COLO668 (cell line): ENCODE data around the gene UMAD1.
A peak's percentile ranks its signal among the peaks of the same experiment; 100 is the strongest.

Source experiments
- DNase-seq: peaks from one replicate; lab custom pipeline; 2025; ENCODE audit not compliant: unreplicated experiment; lab: John Stamatoyannopoulos, UW

UMAD1 gene

DNA sequence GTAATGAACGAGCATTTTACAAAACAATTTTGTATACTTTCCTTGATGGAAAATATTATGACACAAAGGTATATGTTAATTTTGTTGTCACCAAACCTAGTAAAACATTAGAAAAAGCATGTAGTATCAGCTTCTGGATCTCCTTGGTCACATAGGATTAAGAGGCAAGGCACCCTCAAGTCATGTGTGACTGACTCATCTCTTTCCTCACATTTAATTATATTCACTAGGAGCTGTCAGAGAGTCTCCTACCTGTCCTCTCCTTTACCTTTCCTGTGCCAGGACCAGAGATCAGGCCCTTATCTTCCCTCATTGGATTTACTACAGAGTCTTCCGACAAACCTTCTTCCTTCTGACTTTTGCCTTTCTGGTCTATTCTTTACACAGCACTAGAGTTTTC, 189.1 kb downstream of the UMAD1 start:
- DNase-seq, result no peak

DNA sequence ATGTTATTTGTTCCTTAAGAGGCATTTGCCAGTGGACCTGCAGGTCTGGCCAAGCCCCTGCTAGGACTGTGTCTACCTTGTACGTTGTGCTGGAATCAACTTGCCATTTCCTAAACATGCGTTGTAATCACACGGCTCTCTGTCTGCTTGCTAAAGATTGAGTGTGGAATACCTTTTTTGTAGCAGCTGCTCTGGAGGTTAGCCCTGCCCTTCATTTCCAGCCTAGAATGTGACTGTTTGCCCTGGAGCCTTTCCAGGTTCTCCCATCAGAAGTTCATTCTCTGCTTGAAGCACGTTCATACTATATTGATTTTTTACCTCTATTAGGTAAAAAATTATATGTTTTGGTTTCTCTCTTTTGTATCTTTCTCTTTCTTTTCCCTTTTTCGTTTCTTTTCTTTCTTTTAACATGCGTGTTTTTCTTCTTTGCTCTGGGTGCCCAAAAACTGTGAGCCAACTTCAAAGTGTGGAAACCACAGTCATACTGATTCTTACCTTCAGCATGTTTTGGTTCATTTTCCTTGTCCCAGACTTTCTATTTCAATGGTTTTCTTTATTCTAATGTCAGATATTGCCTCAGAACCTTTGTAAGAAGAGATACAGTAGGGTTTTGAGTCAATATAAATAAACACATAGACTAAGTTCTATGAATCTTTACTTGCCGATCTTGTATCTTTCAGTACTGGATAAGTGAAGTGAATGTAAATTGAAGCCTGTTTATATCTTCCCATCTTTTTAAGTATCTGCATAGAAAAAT, 189.7 kb downstream of the UMAD1 start:
- no peak for DNase-seq

DNA sequence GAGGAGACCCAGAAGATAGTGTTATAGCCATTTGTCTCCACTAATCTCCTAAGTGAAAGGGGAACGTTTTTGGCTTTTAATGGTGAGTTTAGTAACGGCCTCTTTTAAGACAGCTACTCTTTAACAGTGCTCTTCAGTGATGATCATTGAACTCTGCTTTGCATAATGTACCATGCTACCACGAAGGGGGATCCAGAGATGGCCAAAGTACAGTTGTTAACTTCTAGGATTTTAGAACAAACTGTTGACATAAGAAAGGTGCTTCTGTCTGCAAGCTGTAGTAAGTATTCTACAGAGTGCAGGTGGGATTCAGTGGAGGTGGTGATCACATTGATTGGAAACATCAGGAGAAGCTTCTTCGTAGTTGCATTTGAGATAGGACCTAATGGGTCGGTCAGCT, 192.0 kb downstream of the UMAD1 start:
- no peak for DNase-seq

- no peak for DNase-seq
Observed at GRCh38 chr7:7834761-7835160, 194.2 kb downstream of the UMAD1 start.

- no peak for DNase-seq
Observed at GRCh38 chr7:7841027-7841426, 200.5 kb downstream of the UMAD1 start.

GRCh38 chr7:7843240-7843639, 202.7 kb downstream of the UMAD1 start:
- no peak for DNase-seq

- no peak for DNase-seq
Observed at GRCh38 chr7:7843972-7844371, 203.4 kb downstream of the UMAD1 start.

DNA sequence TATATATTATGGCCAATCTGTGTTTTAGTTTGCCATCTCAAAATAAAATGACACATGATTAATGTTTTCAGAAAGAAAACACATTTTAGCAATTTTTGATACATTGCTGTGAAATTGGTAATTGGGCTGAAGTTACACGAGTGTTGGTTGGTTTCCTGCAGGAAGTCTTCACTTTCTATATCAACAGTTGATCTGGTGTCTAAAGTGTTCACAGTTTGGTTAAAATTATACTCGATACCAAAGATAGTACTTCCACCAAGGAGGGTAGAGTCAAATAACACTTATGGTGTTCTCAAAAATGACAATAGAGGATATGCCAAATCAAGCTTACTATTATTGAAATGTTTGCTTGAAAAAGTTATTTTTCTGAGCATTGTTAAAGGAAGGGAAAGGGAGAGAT, 207.7 kb downstream of the UMAD1 start:
- DNase-seq, result no peak

GRCh38 chr7:7848892-7849291, 208.3 kb downstream of the UMAD1 start:
- DNase-seq, result no peak

- DNase-seq, result no peak
Observed at GRCh38 chr7:7850150-7850549, 209.6 kb downstream of the UMAD1 start.

GRCh38 chr7:7851381-7851780, 210.8 kb downstream of the UMAD1 start:
- no peak for DNase-seq

DNA sequence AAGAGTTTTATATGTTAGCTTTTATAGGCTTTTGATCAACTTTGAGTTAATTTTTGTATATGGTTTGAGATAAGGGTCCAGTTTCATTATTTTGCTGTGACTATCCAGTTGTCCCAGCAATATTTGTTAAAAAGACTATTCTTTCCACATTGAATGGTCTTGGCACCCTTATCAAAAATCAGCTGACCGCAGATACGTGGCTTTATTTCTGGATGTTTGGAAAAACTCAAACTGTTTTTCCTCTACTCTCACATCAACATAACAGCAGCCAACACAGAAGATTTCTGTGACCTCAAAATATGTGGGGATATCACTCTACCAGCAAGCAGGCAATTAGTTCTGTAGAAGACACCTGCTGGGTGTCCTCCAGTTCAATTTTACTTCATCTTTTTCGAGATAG, 211.4 kb downstream of the UMAD1 start:
- no peak for DNase-seq

DNA sequence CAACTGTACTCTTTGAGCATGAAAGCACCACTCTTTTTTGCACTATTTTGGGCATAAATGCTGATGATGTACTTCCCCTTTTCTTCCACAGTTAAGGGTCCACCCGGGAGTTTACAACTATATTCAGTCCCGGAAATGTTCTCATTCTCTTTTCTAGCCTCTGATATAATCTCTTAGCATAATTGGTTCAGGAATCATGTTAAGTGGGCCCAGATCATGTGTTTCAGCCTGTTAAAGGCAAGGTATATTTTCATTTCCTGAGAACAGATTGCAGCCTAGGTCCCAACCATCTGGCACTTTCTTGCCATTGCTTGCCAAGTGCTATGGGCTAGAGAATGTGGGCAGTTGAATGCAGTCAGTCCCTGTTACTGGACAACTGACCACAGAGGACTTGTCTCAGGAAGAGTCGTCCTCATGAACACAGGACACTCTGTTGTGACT, 216.6 kb downstream of the UMAD1 start:
- no peak for DNase-seq

DNA sequence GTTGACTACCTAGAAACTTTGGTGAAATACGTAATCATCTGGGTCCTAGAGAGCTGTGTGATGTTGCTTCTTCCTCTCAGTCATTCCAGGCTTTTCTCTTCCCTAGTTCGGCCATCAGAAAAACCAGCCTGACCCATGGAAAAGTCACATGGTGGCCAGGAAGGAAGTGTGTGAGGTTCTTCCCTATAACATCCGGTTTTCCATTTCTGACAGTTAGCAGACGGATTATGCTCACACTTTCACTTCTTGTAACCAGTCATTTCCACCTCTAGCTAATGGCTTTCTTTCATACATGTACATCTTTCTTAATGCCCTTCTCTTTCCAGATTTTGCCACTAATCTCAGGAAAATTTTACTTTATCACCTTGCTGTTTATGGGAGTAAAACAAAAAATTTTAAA, 218.0 kb downstream of the UMAD1 start:
- DNase-seq, result no peak

GRCh38 chr7:7859411-7859810, 218.9 kb downstream of the UMAD1 start:
- no peak for DNase-seq

DNA sequence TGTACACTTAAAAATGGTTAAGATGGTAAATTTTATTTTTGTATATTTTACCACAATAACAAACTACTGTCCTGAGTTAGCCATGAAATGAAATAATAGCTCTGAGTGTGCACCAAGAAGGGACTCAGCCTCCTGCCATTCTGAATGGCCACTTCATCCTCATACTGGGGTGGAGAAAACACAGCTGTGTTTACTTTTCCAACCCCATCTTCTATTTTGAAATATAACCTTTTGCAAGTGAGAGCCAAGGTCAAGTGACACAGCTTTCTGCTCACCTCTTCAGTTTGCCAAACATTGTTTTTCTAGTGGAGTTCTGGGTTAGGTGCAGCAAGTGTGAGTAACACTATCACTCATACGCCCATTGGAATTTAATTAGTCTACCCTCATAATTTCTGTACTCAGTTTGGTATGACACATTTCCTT, 220.7 kb downstream of the UMAD1 start:
- DNase-seq, result peak; percentile 73

DNA sequence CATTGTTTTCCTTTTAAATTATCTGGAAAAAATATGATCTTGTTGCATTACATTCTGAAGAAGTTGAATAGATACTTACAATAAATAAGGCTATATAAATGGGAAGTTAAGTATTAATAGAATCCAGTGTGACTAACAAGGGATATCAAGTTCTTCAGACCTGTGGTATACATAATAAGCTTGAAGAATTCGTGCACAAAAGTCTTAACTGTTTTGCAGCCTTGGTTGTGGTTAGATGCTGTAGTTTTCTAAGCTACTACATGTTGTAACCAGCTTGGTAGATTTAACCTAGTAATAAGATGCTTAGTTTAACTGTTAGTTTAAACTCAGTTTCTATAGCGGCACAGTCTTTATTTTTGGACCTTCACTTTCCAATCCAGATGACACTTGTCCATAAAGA, 221.8 kb downstream of the UMAD1 start:
- DNase-seq, result no peak

DNA sequence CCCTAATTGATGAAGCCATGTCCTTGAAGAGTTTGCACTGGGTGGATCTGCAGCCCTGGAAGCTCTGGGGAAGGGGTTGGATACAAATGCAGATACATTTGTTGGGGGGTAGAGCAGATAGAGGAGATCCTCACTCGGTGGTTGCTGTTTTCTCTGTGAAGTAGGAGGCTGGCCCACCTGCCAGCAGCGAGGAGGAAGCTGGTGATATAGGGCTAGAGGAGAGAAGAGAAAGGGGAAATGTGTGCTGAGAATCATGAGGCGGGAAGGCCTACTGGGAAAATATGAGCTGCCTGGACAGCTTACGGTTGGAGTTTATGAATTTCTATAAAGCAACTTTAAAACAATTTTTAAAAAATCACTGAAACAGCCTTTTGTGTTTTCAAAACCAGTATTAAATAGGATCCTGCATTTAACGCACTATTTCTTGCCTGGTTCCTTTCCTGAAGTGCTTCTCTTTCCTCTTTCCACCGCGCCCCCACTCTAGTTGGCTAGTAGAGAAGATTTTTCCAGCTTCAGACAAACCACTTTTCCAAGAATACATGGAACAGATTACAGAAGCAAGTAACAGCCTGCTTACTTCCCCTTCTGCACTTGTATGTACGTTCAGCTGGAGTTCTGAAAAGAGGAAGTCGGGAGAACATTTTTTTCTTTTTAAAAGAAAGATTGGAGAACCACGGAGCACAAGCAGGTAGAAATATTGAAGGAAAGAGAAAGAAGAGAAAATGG, 227.5 kb downstream of the UMAD1 start:
- no peak for DNase-seq

DNA sequence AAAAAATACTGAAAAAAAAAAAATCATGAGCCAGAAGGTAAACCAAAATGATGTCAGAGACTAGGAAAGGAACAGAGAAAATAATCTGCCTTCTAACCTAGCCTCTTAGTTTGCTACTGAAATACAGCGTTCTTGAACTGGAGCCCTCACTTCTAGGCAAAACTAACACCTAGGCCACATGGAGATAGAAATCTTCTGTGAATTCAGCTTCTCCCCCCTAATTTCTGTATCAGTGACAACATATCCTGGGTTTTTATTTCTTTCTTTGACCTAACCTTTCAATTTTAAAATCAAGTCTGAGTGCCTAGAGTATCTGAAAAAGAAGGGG, 228.0 kb downstream of the UMAD1 start:
- DNase-seq, result no peak

GRCh38 chr7:7869036-7869435, 228.5 kb downstream of the UMAD1 start:
- DNase-seq, result peak; percentile 27

GRCh38 chr7:7869651-7870050, 229.1 kb downstream of the UMAD1 start:
- DNase-seq, result no peak

DNA sequence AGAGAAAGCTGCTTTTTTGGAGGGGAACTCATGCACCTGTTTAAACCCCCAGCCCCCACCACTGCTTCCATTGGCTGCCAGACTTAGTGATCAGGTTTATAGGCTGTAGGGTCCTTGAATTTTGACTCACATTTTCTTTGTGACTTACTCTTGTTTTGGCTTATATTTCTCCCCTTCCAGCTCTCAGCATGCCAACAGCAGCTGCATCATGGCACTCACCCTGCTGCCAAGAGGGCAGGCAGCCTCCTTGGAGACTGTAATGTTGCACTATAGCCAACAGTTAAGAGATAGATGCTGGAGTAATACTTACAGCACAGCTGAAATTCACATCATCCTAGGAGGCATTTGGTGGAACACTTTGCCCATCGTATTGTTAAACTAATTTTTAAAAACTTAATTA, 230.0 kb downstream of the UMAD1 start:
- no peak for DNase-seq

GRCh38 chr7:7876419-7876818, 235.9 kb downstream of the UMAD1 start:
- DNase-seq, result no peak
